HEK293 (cell line): Measurements from ENCODE around the gene CHST3.

Source experiments
- CTCF ChIA-PET: fragments of 350-600 bp; formaldehyde crosslinking; extraction: SDS; loops from one replicate; lab custom pipeline; 2021; ENCODE audit warnings: antibody characterized with exemption; lab: Yijun Ruan, JAX
- POLR2A ChIA-PET: fragments of 300-600 bp; formaldehyde crosslinking; extraction: SDS; loops from one replicate; lab custom pipeline; 2020; ENCODE audit warnings: antibody characterized with exemption, inconsistent platforms; lab: Yijun Ruan, JAX
- H3K27ac ChIP-seq: fragments of 200-500 bp; sonication (Bioruptor generic); 2 replicates; pipeline ENCODE4 v1.5.1; 2014; ENCODE audit warnings: low read depth, low read length, control low read depth, inconsistent platforms; ENCODE audit errors: extremely low read depth
- H3K36me3 ChIP-seq, 2 experiments: fragments of 200-500 bp in 1 of 2; sonication (Bioruptor generic) in 1 of 2; 1 replicate in 1 of 2; 2 replicates in 1 of 2; pipeline ENCODE4 v1.5.1; 2014 to 2017; ENCODE audit warnings: inconsistent platforms in 2 of 2, low read length in 2 of 2; ENCODE audit not compliant: control insufficient read depth in 2 of 2, insufficient read depth in 1 of 2
- H3K4me1 ChIP-seq: fragments of 200-500 bp; sonication (Bioruptor generic); 2 replicates; pipeline ENCODE4 v1.5.1; 2014; ENCODE audit warnings: mild to moderate bottlenecking, low read length, inconsistent platforms; ENCODE audit not compliant: control insufficient read depth, insufficient read depth
- H3K4me3 ChIP-seq: 2 replicates; pipeline ENCODE4 v1.5.1; 2011; ENCODE audit warnings: low read depth, mild to moderate bottlenecking, control low read depth, low read length, moderate library complexity
- H3K9me3 ChIP-seq: fragments of 200-500 bp; sonication (Bioruptor generic); 2 replicates; pipeline ENCODE4 v1.5.1; 2014; ENCODE audit warnings: low read depth, low read length, inconsistent platforms; ENCODE audit not compliant: control insufficient read depth, insufficient read depth
- EGR2 ChIP-seq: fragments of 450-650 bp; formaldehyde crosslinking; IDR thresholded peaks from 2 replicates; pipeline ENCODE4 v1.5.1; 2016; ENCODE audit warnings: low read depth, missing biosample characterization, missing genetic modification characterization
- KLF10 ChIP-seq: fragments of 450-650 bp; IDR thresholded peaks from 2 replicates; pipeline ENCODE4 v1.5.1; 2018; ENCODE audit warnings: missing biosample characterization, mild to moderate bottlenecking, missing genetic modification characterization
- MYNN ChIP-seq: fragments of 450-650 bp; formaldehyde crosslinking; IDR thresholded peaks from 2 replicates; pipeline ENCODE4 v1.5.1; 2016; ENCODE audit warnings: missing biosample characterization, missing genetic modification characterization, borderline replicate concordance
- SALL2 ChIP-seq: fragments of 450-650 bp; formaldehyde crosslinking; IDR thresholded peaks from 2 replicates; pipeline ENCODE4 v1.5.0; 2017; ENCODE audit warnings: missing biosample characterization, mild to moderate bottlenecking, missing genetic modification characterization, borderline replicate concordance
- YY1 ChIP-seq: fragments of 450-650 bp; formaldehyde crosslinking; IDR thresholded peaks from 2 replicates; pipeline ENCODE4 v1.5.1; 2018; ENCODE audit warnings: missing biosample characterization, missing genetic modification characterization
- ZBTB1 ChIP-seq: fragments of 450-650 bp; formaldehyde crosslinking; IDR thresholded peaks from 2 replicates; pipeline ENCODE4 v1.5.1; 2016; ENCODE audit warnings: missing biosample characterization, missing genetic modification characterization
- ZBTB17 ChIP-seq: fragments of 450-650 bp; formaldehyde crosslinking; IDR thresholded peaks from 2 replicates; pipeline ENCODE4 v1.5.1; 2016; ENCODE audit warnings: missing biosample characterization, missing genetic modification characterization
- ZNF138 ChIP-seq: fragments of 450-650 bp; formaldehyde crosslinking; IDR thresholded peaks from 2 replicates; pipeline ENCODE4 v1.5.1; 2016; ENCODE audit warnings: missing biosample characterization, missing genetic modification characterization, borderline replicate concordance
- ZNF169 ChIP-seq: fragments of 450-650 bp; formaldehyde crosslinking; IDR thresholded peaks from 2 replicates; pipeline ENCODE4 v1.5.1; 2016; ENCODE audit warnings: missing biosample characterization, missing genetic modification characterization
- ZNF19 ChIP-seq: fragments of 450-650 bp; formaldehyde crosslinking; IDR thresholded peaks from 2 replicates; pipeline ENCODE4; 2016; ENCODE audit warnings: missing biosample characterization, missing genetic modification characterization, low read depth
- ZNF214 ChIP-seq: fragments of 450-650 bp; formaldehyde crosslinking; IDR thresholded peaks from 2 replicates; pipeline ENCODE4 v1.5.1; 2017; ENCODE audit warnings: missing biosample characterization, mild to moderate bottlenecking, missing genetic modification characterization, borderline replicate concordance
- ZNF23 ChIP-seq: fragments of 450-650 bp; formaldehyde crosslinking; IDR thresholded peaks from 2 replicates; pipeline ENCODE4 v1.5.1; 2016; ENCODE audit warnings: missing biosample characterization, missing genetic modification characterization, borderline replicate concordance
- ZNF266 ChIP-seq: fragments of 450-650 bp; formaldehyde crosslinking; IDR thresholded peaks from 2 replicates; pipeline ENCODE4 v1.5.1; 2016; ENCODE audit warnings: missing biosample characterization, missing genetic modification characterization, low read depth
- ZNF416 ChIP-seq: fragments of 450-650 bp; formaldehyde crosslinking; IDR thresholded peaks from 2 replicates; pipeline ENCODE4 v1.5.1; 2016; ENCODE audit warnings: missing biosample characterization, missing genetic modification characterization
- ZNF530 ChIP-seq: fragments of 450-650 bp; formaldehyde crosslinking; IDR thresholded peaks from 2 replicates; pipeline ENCODE4 v1.5.1; 2016; ENCODE audit warnings: low read depth, missing biosample characterization, missing genetic modification characterization
- ZNF544 ChIP-seq: fragments of 450-650 bp; formaldehyde crosslinking; IDR thresholded peaks from 2 replicates; pipeline ENCODE4 v1.5.0; 2017; ENCODE audit warnings: missing biosample characterization, missing genetic modification characterization
- ZNF558 ChIP-seq: fragments of 450-650 bp; formaldehyde crosslinking; IDR thresholded peaks from 2 replicates; pipeline ENCODE4 v1.5.1; 2016; ENCODE audit warnings: missing biosample characterization, missing genetic modification characterization
- ZNF623 ChIP-seq: fragments of 450-650 bp; formaldehyde crosslinking; IDR thresholded peaks from 2 replicates; pipeline ENCODE4 v1.5.1; 2016; ENCODE audit warnings: missing biosample characterization, missing genetic modification characterization
- ZNF626 ChIP-seq: fragments of 450-650 bp; sonication (Bioruptor Pico); formaldehyde crosslinking; IDR thresholded peaks from 2 replicates; pipeline ENCODE4 v1.5.1; 2018; ENCODE audit warnings: missing biosample characterization, missing genetic modification characterization, inconsistent platforms
- ZNF777 ChIP-seq: fragments of 450-650 bp; formaldehyde crosslinking; IDR thresholded peaks from 2 replicates; pipeline ENCODE4 v1.5.1; 2017; ENCODE audit warnings: missing biosample characterization, missing genetic modification characterization, borderline replicate concordance
- ZSCAN30 ChIP-seq: fragments of 450-650 bp; IDR thresholded peaks from 2 replicates; pipeline ENCODE4 v1.5.1; 2018; ENCODE audit warnings: missing biosample characterization, mild to moderate bottlenecking, missing genetic modification characterization, moderate library complexity
- TF ChIP-seq, protein P1 (sequence below): fragments of 450-650 bp; formaldehyde crosslinking; IDR thresholded peaks from 2 replicates; pipeline ENCODE4 v1.5.1; 2016; ENCODE audit warnings: missing biosample characterization, missing genetic modification characterization
- TF ChIP-seq, protein P2 (sequence below): fragments of 450-650 bp; formaldehyde crosslinking; IDR thresholded peaks from 2 replicates; pipeline ENCODE4 v1.5.1; 2016; ENCODE audit warnings: missing biosample characterization, missing genetic modification characterization
- TF ChIP-seq, protein P3 (sequence below): fragments of 450-650 bp; formaldehyde crosslinking; IDR thresholded peaks from 2 replicates; pipeline ENCODE4 v1.5.1; 2017; ENCODE audit warnings: missing biosample characterization, missing genetic modification characterization
- TF ChIP-seq, protein P4 (sequence below): fragments of 450-650 bp; formaldehyde crosslinking; IDR thresholded peaks from 2 replicates; pipeline ENCODE4 v1.5.1; 2016; ENCODE audit warnings: missing biosample characterization, missing genetic modification characterization, low read depth

CHST3 gene

DNA sequence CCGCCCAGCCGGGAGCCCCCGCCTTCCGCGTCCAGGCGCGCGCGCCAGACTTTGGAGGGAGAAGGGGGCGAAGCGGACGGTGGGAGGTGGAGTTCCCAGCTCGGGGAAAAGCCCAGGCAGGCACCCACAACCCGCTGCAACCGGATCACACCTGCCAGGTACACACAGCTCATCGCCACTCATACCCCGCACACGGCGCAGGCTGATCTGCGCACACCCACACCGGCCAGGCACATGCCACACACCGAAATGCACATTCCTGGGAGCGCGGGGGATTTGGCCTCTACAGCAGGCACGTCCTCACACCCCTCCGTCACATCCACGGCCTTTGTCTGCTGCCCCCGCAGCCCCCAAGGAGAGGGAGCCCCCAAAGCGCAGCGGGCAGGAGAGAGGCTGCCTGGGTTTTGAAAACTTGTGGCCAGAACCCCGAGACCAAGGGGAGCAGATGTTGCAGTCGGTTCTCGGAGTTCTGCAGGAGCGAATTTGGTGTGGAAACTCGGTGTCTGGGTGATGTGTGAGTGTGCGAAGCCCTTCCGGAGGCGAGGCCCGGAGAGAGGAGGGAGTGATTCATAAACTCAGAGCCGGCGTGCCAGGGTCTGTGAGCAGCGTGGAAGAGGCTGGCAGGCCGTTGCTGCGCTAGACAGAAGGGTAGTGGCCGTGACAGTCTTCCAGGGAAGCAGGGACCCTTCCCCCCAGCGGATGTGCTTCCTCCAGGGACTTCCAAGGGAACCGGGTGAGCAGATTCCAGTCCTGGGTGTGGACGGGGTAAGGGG, 734 bp downstream of the CHST3 start:
- Histone ChIP-seq H3K4me1 (peaks cover 9% of the 10 kb centered on the region), H3K27ac (peak overlapping the region; percentile 77; the same call in 1 of the 2 replicates), H3K36me3 (no peaks in the 10 kb centered on the region), H3K9me3 (no peaks in the 10 kb centered on the region), H3K4me3 (peak overlapping the region; percentile 62)
- CTCF ChIA-PET: interaction anchor here (0.6 to 1.9 kb wide), 7 partner anchors 8 to 84 kb away, joined by 3 to 9 read pairs (median 4); no protein-coding TSS in a partner anchor
- POLR2A ChIA-PET: interaction anchor here (0.6 to 1.3 kb wide), 4 partner anchors 10 to 114 kb away, joined by 3 to 6 read pairs (median 4); partner anchors contain the start of gene PSAP
- TF ChIP-seq, protein P1, sequence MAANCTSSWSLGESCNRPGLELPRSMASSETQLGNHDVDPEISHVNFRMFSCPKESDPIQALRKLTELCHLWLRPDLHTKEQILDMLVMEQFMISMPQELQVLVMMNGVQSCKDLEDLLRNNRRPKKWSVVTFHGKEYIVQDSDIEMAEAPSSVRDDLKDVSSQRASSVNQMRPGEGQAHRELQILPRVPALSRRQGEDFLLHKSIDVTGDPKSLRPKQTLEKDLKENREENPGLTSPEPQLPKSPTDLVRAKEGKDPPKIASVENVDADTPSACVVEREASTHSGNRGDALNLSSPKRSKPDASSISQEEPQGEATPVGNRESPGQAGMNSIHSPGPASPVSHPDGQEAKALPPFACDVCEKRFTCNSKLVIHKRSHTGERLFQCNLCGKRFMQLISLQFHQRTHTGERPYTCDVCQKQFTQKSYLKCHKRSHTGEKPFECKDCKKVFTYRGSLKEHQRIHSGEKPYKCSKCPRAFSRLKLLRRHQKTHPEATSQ (tag by site-specific recombination): no peak
- TF ChIP-seq, protein P2, sequence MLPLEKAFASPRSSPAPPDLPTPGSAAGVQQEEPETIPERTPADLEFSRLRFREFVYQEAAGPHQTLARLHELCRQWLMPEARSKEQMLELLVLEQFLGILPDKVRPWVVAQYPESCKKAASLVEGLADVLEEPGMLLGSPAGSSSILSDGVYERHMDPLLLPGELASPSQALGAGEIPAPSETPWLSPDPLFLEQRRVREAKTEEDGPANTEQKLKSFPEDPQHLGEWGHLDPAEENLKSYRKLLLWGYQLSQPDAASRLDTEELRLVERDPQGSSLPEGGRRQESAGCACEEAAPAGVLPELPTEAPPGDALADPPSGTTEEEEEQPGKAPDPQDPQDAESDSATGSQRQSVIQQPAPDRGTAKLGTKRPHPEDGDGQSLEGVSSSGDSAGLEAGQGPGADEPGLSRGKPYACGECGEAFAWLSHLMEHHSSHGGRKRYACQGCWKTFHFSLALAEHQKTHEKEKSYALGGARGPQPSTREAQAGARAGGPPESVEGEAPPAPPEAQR (tag by site-specific recombination): no peak
- TF ChIP-seq ZSCAN30 (tag by site-specific recombination): no peak
- TF ChIP-seq ZBTB17 (tag by site-specific recombination): peak; percentile 86
- no peak for TF ChIP-seq ZNF626 (tag by site-specific recombination)
- TF ChIP-seq ZNF266 (tag by site-specific recombination): peak; percentile 79; the same call in 1 of the 2 replicates
- TF ChIP-seq, protein P3, sequence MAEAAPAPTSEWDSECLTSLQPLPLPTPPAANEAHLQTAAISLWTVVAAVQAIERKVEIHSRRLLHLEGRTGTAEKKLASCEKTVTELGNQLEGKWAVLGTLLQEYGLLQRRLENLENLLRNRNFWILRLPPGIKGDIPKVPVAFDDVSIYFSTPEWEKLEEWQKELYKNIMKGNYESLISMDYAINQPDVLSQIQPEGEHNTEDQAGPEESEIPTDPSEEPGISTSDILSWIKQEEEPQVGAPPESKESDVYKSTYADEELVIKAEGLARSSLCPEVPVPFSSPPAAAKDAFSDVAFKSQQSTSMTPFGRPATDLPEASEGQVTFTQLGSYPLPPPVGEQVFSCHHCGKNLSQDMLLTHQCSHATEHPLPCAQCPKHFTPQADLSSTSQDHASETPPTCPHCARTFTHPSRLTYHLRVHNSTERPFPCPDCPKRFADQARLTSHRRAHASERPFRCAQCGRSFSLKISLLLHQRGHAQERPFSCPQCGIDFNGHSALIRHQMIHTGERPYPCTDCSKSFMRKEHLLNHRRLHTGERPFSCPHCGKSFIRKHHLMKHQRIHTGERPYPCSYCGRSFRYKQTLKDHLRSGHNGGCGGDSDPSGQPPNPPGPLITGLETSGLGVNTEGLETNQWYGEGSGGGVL: peak; percentile 11; the same call in 1 of the 2 replicates
- TF ChIP-seq EGR2 (tag by site-specific recombination): peak; percentile 87
- TF ChIP-seq ZNF530 (tag by site-specific recombination): no peak
- TF ChIP-seq ZNF169: no peak
- TF ChIP-seq, protein P4, sequence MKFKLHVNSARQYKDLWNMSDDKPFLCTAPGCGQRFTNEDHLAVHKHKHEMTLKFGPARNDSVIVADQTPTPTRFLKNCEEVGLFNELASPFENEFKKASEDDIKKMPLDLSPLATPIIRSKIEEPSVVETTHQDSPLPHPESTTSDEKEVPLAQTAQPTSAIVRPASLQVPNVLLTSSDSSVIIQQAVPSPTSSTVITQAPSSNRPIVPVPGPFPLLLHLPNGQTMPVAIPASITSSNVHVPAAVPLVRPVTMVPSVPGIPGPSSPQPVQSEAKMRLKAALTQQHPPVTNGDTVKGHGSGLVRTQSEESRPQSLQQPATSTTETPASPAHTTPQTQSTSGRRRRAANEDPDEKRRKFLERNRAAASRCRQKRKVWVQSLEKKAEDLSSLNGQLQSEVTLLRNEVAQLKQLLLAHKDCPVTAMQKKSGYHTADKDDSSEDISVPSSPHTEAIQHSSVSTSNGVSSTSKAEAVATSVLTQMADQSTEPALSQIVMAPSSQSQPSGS (tag by site-specific recombination): no peak
- no peak for TF ChIP-seq ZNF623 (tag by site-specific recombination)
- TF ChIP-seq ZBTB1: no peak
- TF ChIP-seq KLF10 (tag by site-specific recombination): no peak
- TF ChIP-seq ZNF416: no peak
- no peak for TF ChIP-seq SALL2 (tag by site-specific recombination)
- TF ChIP-seq MYNN (tag by site-specific recombination): no peak
- no peak for TF ChIP-seq ZNF544 (tag by site-specific recombination)
- TF ChIP-seq ZNF23: no peak
- TF ChIP-seq ZNF138 (tag by site-specific recombination): no peak
- TF ChIP-seq ZNF558 (tag by site-specific recombination): no peak
- TF ChIP-seq ZNF19 (tag by site-specific recombination): no peak
- TF ChIP-seq ZNF214: no peak
- peak; percentile 23; the same call in 1 of the 2 replicates for TF ChIP-seq ZNF777 (tag by site-specific recombination)
- no peak for TF ChIP-seq YY1 (tag by site-specific recombination)
